H54 (cell line): Measurements from ENCODE around the gene SLC18A2.
A peak's percentile ranks its signal among the peaks of the same experiment; 100 is the strongest.
"Not testable (repeated sequence)": the region's sequence is repeated elsewhere in the genome, so short reads cannot be mapped to it uniquely, and the experiment has no call there.

Experiments used
- DNase-seq: peaks from one replicate; pipeline ENCODE4 v3.0.0; 2011; ENCODE audit warnings: low spot score, mixed read lengths; ENCODE audit not compliant: insufficient read length
- FAIRE-seq: peaks from 3 replicates; lab custom pipeline; 2011; peaks lifted over from hg19 to GRCh38; lab: Jason Lieb, UNC
- POLR2A ChIP-seq: IDR thresholded peaks from 2 replicates; pipeline ENCODE4 v1.6.1; 2011; ENCODE audit warnings: low read depth, mild to moderate bottlenecking, low read length

The SLC18A2 gene

DNA sequence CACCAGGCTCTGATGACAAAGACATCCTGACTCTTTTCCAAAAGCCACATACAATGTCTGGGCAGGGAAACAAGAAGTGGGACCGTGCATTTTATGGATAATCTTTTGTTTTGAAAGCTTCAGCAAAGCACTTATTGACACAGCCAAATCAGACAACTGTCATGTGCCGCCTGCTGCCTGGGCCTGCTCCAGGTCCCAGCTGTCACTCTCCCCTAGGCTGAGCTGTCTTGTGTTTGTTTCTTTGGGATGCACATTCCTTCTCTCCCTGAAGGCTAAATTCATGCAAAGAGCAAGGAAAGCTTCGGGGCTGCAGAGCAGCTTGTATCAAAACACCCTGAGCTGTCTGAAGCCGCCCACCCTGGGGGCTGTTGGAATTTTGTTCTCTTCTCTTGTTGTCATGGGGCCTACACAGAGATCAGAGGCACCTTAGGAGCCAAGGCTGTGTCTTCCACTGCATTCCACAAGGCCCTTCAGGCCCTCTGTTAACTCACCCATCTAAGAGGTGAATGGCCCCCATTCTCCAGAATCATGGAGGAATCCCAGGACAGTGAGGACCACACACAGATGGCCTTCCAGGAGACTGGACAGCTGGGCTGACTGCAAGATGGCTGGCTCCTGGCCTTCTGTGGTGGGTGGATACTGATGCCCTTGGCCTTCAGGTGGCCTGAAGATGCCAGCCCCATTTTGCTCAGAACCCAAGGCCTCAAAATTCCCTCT lies 17.8 kb upstream of the SLC18A2 start:
- TF ChIP-seq POLR2A, result no peak
- FAIRE-seq (no peak), DNase-seq (no peak)

DNA sequence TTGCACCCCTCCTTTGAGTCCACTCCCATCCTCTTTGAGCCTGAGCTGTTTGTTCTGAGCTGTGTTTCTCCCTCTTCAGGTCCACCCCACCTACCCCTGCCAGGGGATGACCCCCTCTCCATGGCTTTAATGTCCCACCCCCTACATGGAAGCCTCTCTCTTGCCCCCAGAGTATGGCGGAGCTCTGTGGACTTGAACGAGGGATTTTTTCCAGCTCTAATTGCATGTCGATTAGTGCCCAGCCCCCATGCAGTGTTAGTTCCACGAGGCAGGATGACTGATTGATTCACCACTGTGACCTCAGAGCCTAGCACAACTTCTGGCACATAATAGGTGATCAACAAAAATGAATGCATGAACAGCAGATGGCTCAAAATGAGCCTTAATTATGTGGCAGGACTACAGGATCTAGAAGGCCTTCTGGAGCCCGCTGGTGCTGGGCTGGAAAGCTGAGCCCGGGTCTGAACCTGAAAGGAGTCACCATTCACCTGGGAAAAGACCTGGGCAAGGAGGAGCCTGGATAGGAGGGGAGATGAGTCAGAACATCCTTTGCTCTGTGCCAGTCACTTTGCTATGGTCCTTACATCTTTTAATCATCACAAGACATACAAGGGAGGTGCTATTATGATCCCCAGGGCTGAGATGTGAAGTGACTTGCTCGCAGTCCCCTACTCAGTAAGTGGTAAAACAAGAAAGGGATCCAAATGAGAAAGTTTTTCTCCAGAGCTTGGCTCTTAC lies 17.1 kb upstream of the SLC18A2 start:
- FAIRE-seq, result no peak

DNA sequence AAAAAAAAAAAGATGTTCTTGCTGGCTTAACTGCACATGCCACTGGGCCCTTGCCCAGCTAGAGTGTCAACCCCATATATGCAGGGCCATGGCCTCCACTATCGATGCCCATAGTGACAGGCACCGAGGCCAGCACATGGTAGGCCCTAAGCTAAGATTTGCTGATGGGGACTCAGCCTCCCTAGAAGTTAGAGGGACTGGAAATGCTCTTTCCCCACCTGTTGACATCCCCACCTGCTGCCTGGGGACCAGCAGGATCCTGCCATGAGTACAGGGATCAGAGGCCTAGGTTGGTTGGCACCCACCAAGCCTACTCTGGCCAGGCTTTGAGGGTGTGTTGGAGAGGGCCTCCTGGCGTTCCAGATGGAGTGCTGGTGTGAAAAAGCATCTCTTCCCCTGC lies 16.0 kb upstream of the SLC18A2 start:
- no peak for DNase-seq
- FAIRE-seq, result no peak
- TF ChIP-seq POLR2A, result no peak

More for the DNA sequence above, 17.1 kb upstream of the SLC18A2 start:
- TF ChIP-seq POLR2A, result no peak
- DNase-seq, result no peak

DNA sequence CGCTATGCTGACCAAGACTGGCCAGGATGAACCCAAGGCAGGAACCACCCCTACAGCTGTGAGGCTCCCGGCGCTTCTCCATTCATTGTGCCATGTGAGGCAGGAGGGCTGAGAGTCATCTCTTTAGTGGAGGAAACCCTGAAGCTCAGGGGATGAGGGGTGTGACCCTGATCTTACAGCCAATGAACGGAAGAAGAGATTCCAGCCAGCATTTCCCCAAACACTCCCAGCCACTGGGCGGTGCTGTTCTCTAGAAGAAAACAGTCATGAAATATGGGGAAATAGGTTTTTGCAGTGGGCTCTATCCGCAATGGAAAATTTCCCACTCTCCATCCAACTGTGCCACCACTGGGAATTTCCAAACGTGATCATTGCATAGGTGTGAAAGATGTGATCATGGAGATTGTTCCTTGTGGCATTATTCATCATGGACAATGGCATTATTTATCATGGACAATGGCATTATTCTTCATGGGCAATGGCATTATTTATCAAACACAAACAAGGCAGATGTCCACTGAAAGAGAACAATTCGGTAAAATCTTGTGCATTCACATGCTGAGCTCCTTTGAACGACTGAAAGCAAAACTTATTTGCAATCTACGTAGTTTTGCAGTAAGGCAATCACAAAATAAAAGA lies 14.0 kb upstream of the SLC18A2 start:
- no peak for TF ChIP-seq POLR2A
- peak; percentile 61 for DNase-seq
- FAIRE-seq, result no peak

DNA sequence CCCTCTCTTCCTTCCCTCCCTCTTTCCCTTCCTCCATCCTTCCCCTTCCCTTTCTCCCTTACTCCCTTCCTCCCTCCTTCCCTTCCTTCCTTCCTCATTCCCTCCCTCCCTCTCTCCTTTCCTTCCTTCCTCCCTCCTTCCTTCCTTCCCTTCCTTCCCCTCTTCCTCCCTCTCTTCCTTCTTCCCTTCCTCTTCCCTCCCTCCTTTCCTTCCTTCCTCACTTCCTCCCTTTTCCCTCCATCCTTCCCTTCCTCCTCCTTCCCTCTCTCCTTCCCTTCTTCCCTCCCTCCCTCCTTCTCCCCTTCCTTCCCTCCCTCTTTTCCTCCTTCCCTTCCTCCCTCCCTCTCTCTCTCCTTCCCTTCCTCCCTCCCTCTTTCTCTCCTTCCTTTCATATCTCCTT lies 12.7 kb upstream of the SLC18A2 start:
- FAIRE-seq (no peak), DNase-seq (no peak)
- TF ChIP-seq POLR2A, result no peak

DNA sequence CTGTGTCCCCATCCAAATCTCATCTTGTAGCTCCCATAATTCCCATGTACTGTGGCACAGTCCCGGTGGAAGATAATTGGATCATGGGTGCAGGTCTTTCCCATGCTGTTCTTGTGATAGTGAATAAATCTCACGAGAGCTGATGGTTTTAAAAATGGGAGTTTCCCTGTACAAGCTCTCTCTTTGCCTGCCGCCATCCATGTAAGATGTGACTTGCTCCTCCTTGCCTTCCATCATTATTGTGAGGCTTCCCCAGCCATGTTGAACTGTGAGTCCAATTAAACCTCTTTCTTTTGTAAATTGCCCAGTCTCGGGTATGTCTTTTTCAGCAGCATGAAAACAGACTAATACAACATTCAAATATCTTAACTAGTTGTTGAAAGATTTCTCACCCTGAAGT lies 10.8 kb upstream of the SLC18A2 start:
- not testable (repeated sequence) for DNase-seq, FAIRE-seq

DNA sequence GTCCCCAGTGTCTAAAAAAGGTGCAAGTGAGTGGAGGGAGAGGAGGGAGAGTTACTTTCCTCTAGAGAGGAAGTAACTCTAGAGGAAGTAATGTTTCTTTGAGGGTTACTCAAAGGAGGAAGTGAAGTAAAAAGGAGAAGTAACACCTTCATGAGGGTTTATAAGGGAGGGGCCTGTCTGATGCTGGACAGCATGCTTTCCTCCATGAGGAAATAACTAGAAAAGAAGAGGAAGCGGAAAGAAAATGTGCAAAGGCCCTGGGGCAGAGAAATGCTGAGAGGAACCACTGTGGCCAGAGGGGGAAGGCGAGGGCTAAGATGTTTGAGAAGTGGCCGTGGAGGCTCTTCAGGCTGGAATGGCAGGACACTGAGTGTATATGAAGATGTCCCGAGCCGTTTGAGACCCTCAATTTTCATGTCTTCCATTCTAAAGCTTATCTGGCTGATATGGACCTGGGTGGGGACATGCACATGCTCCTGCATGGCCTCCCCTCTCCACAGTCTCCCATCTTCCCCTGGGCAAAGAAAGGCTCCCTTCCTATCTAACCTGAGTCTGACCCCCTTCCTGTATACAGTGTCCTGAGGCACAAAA lies 3.4 kb upstream of the SLC18A2 start:
- FAIRE-seq, result no peak
- TF ChIP-seq POLR2A, result no peak
- no peak for DNase-seq

DNA sequence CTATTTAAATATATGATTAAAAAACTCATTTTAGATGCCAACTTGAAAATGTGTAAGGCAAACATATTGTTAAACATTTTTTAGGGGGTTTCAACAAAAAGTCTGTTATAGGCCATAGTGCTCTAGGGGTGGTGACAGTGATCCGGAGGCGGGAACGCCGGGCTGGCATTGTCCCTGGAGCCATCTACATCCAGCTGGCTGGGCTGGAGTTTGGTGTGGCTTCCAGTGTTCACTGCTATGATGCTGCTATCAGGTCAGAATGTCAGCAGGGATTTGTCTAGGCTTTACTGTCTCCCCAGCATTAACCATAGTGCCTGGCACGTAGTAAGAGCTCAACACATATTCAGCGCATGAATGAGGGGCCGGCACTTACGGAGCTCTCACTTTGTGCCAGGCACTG lies 1.9 kb upstream of the SLC18A2 start:
- no peak for FAIRE-seq
- DNase-seq, result no peak
- no peak for TF ChIP-seq POLR2A

DNA sequence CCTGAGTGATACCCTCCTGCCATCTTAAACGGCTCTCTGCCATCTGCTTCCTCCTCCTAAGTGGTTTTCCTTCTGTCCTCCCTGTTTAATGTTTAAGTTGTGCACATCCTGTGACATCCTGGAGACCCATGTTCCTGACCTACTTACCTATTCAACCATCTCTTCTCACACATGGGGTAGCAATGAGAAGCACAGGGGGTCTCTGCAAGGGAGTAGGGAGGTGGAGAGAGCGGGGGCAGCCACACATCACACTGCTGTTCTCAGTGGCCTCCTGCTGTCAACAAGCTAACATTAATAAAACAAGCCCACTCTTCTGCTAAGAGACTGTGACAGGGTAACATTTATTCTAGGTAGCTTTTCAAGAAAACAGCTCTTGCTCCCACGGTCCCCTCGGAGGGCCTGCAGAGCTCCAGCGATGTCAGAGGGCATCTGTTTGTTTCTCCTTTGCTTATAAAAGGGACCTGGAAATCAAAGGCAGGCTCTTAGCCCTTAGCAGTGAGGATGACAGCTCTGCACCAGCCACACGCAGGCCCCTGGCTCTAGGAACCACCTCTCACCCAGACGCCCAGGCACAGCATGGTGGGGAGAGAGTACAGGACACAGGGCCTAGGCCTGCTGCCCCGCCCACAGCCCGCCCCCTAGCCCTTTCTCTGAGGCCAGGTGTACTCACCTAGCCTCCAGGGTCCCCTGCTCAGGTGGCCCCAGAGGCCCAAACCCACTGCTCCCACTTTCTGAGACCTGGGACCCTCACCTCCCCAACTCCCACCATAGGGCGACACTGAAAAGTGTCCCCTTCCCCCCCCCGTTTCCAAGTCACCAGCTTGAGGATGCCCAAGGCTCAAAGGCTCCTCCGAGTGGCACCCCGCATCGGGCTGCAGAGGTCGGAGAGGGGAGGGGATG lies 943 bp upstream of the SLC18A2 start:
- DNase-seq, result no peak
- no peak for FAIRE-seq
- no peak for TF ChIP-seq POLR2A

DNA sequence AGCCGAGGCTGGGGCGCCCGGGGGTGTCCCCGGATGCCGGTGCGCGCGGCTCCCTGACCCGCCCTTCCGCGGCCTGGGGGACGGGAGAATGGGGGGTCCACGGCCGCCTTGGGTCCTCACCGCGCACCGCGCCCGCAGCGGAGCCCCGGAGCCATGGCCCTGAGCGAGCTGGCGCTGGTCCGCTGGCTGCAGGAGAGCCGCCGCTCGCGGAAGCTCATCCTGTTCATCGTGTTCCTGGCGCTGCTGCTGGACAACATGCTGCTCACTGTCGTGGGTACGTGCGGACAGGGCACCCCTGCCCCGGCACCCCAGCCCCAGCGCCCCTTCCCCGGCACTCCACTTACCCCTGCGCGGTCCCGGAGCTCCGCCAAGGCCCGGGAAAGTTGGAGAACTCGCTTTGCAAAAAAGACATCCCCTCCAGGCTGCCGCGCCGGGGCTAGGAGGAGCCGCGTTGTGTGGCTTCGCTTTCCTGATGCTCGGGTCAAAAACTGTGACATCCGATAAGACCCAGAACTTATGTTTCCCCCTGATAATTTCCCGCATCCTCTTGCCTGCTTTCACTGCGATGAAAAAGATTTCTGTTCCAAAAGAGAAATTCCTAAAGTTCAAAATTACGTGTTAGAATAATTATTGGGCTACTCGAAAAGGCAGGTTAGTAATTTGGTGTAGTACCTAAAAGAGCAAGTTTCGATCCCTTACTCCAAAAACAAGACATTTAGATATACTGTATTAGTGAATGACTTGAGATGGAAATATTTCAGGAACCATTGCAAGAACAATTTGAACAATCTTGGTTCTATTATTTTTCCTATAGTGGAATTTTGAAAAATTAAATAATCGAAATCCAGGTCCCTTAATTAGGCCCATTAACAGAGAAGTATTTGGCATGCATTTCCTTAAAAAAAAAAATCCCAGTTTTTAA lies 888 bp downstream of the SLC18A2 start:
- FAIRE-seq (no peak), DNase-seq (no peak)
- no peak for TF ChIP-seq POLR2A

DNA sequence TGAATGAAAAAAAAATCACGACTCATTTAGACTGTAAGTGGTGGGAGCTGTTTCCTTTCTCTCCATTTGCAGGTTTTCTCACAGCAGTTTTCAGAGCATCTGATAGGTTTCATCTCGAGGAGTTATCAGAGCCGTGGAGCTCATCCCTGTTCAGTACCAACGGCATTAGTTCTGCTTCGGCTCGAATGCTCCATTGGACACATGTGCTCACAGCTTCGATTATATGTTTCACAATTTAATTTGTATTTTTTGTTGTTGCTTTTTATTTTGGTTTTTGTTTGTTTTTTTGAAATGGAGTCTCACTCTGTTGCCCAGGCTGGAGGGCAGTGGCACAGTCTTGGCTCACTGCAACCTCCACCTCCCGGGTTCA lies 1.5 kb downstream of the SLC18A2 start:
- no peak for FAIRE-seq
- no peak for DNase-seq
- no peak for TF ChIP-seq POLR2A

DNA sequence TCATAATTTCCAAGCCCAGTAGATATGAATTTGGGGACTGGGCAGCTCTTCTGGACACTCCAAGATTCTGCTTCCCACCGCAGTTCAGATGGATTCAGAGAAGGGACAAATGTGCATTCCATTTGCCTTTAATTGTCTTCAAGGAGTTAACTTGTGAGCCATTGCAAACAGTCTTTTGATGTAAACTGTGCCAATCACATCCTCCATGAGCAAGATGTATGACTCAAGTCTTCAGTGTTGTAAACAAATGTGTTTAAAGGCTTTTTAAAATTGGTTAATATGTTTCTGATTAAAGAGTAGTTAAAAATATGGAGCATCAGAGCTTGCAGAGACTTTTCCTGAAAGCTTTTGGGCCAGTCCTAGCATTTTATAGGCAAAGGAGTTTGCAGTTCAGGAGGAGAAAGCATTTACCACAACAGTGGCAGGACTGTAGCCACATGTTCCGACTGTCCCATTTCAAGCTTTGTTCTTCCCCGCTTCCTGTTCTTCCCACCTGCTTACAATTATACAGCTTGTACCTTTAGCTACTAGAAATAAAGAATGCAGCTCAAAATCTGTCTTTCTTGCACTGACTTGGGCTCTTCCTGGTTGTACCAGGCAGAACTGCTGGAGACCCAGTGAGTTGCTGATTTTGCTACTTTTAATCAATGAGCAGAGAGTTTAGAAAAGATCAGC lies 6.2 kb downstream of the SLC18A2 start:
- DNase-seq (no peak), FAIRE-seq (no peak)
- TF ChIP-seq POLR2A, result no peak
